Measurements from ENCODE around the gene USP24. TPM values are rescaled to one million over a fixed set of nuclear protein-coding genes. Genes with fewer than 3 reads are reported as not detected.

USP24 gene
- total RNA-seq, 1 donor from 2014 or later = 50.5 TPM

- peak; percentile 51 for DNase-seq (ENCODE audit: low spot score)
- TF ChIP-seq EZH2phosphoT487 (IDR thresholded peaks at IDR 0.05) (no peak), EZH2 (IDR thresholded peaks at IDR 0.05) (no peak)
- TF ChIP-seq, protein P1, sequence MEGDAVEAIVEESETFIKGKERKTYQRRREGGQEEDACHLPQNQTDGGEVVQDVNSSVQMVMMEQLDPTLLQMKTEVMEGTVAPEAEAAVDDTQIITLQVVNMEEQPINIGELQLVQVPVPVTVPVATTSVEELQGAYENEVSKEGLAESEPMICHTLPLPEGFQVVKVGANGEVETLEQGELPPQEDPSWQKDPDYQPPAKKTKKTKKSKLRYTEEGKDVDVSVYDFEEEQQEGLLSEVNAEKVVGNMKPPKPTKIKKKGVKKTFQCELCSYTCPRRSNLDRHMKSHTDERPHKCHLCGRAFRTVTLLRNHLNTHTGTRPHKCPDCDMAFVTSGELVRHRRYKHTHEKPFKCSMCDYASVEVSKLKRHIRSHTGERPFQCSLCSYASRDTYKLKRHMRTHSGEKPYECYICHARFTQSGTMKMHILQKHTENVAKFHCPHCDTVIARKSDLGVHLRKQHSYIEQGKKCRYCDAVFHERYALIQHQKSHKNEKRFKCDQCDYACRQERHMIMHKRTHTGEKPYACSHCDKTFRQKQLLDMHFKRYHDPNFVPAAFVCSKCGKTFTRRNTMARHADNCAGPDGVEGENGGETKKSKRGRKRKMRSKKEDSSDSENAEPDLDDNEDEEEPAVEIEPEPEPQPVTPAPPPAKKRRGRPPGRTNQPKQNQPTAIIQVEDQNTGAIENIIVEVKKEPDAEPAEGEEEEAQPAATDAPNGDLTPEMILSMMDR (IDR thresholded peaks at IDR 0.05) = peak; percentile 41
- H4K20me1 ChIP-seq (ENCODE audit: low read depth) = no peaks in the 10 kb centered on the region
- H3K9me3 ChIP-seq (ENCODE audit: low read depth) = no peaks in the 10 kb centered on the region
- no peaks in the 10 kb centered on the region for H3K4me1 ChIP-seq
- H2AFZ ChIP-seq (replicated peaks) = no peak overlapping the region
- Mint-ChIP-seq H3K27ac (no peak overlapping the region), H3K4me3 (no peak overlapping the region), H3K9me3 (no peaks in the 10 kb centered on the region), H3K27me3 (ENCODE audit: insufficient read depth, low read depth) (peaks cover 2% of the 10 kb centered on the region), H3K36me3 (peaks cover 20% of the 10 kb centered on the region), H3K4me1 (no peaks in the 10 kb centered on the region)
- no peaks in the 10 kb centered on the region for H3K27me3 ChIP-seq
- H3K36me3 ChIP-seq = peaks cover 35% of the 10 kb centered on the region
- H3K4me2 ChIP-seq = no peak overlapping the region
- H3K4me3 ChIP-seq = no peak overlapping the region
- no peak overlapping the region for H3K9ac ChIP-seq
- no peak overlapping the region for H3K27ac ChIP-seq
- H3K79me2 ChIP-seq (ENCODE audit: low read depth) = no peaks in the 10 kb centered on the region
- H3F3A ChIP-seq (ENCODE audit: low read depth) = peaks cover 19% of the 10 kb centered on the region
Measured at GRCh38 chr1:55143684-55144083, 71.5 kb downstream of the USP24 start.

DNA sequence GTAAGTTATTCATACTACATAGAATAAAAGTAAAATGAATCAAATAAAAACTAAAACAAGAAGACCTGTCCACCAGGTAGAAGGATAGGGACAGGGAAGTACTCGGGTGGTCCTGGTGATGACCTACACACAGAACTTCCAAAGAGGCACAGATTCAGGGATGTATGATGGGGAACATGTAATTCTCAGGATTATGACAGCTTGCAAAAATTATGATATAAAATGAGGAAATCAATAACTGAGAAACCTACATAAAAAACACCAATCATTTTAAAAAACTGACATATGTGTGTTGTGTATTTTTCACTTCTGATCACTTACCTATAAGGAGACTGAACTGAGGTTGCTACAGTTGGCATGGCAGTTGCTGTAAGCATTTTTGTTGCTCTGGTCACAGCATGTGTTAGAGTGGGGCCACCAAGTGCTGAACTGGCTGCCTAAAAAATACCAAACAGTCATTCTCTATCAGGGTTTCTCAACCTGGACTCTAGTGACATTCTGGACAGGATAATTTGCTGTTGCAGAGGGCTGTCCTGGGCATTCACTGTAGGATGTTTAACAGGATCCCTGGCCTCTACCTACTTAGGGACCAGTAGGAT, 73.8 kb downstream of the USP24 start:
- no peaks in the 10 kb centered on the region for H3K9me3 ChIP-seq (ENCODE audit: low read depth)
- no peak overlapping the region for H3K4me3 Mint-ChIP-seq
- no peak overlapping the region for H3K4me2 ChIP-seq
- H3K79me2 ChIP-seq (ENCODE audit: low read depth) = no peaks in the 10 kb centered on the region
- peaks cover 2% of the 10 kb centered on the region for H3K27me3 Mint-ChIP-seq (ENCODE audit: insufficient read depth, low read depth)
- H3K9ac ChIP-seq = no peak overlapping the region
- no peaks in the 10 kb centered on the region for H3K4me1 Mint-ChIP-seq
- no peak overlapping the region for H3K27ac ChIP-seq
- DNase-seq (ENCODE audit: low spot score) = peak; percentile 3
- peaks cover 17% of the 10 kb centered on the region for H3K36me3 Mint-ChIP-seq
- TF ChIP-seq, protein P1 (IDR thresholded peaks at IDR 0.05) = no peak
- TF ChIP-seq EZH2phosphoT487 (IDR thresholded peaks at IDR 0.05) (no peak), EZH2 (IDR thresholded peaks at IDR 0.05) (no peak)
- H3K9me3 Mint-ChIP-seq = no peaks in the 10 kb centered on the region
- no peak overlapping the region for H3K4me3 ChIP-seq
- no peak overlapping the region for H3K27ac Mint-ChIP-seq
- H3K4me1 ChIP-seq = no peaks in the 10 kb centered on the region
- no peak overlapping the region for H2AFZ ChIP-seq (replicated peaks)
- H3K36me3 ChIP-seq = peaks cover 40% of the 10 kb centered on the region
- peaks cover 14% of the 10 kb centered on the region for H3F3A ChIP-seq (ENCODE audit: low read depth)
- no peaks in the 10 kb centered on the region for H3K27me3 ChIP-seq
- H4K20me1 ChIP-seq (ENCODE audit: low read depth) = no peaks in the 10 kb centered on the region

DNA sequence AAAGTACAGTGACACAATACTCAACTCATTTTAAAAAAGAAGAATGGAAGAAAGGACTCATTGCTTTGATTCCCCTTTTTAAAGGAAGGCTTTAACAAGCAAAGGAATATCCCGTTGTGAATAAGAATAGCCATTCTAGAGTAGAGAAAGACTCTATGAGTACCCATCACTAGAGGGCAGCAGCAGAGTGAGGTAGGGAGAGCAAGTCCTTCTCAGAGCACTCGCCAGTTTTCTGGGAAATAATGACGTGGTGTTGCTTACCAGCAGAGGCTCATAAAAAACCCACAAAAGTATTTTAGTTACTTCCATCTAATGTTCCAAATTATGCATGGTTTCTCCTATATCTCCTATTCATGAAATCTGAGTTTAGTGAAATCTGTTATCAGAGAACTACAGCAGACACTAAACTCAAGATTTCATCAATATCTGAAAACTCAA, 74.6 kb downstream of the USP24 start:
- DNase-seq (ENCODE audit: low spot score) = peak; percentile 91
- H3F3A ChIP-seq (ENCODE audit: low read depth) = peaks cover 14% of the 10 kb centered on the region
- Mint-ChIP-seq H3K27ac (no peak overlapping the region), H3K27me3 (ENCODE audit: insufficient read depth, low read depth) (peaks cover 2% of the 10 kb centered on the region), H3K36me3 (peaks cover 14% of the 10 kb centered on the region), H3K9me3 (no peaks in the 10 kb centered on the region), H3K4me1 (no peaks in the 10 kb centered on the region), H3K4me3 (no peak overlapping the region)
- no peaks in the 10 kb centered on the region for H3K4me1 ChIP-seq
- H3K4me3 ChIP-seq = no peak overlapping the region
- no peak overlapping the region for H3K4me2 ChIP-seq
- H2AFZ ChIP-seq (replicated peaks) = no peak overlapping the region
- no peaks in the 10 kb centered on the region for H3K27me3 ChIP-seq
- peaks cover 33% of the 10 kb centered on the region for H3K36me3 ChIP-seq
- no peak overlapping the region for H3K9ac ChIP-seq
- no peak overlapping the region for H3K27ac ChIP-seq
- no peaks in the 10 kb centered on the region for H4K20me1 ChIP-seq (ENCODE audit: low read depth)
- H3K79me2 ChIP-seq (ENCODE audit: low read depth) = no peaks in the 10 kb centered on the region
- TF ChIP-seq EZH2phosphoT487 (IDR thresholded peaks at IDR 0.05) = no peak
- TF ChIP-seq EZH2 (IDR thresholded peaks at IDR 0.05) = no peak
- TF ChIP-seq, protein P1 (IDR thresholded peaks at IDR 0.05) = peak; percentile 92
- no peaks in the 10 kb centered on the region for H3K9me3 ChIP-seq (ENCODE audit: low read depth)
